Keratinocyte (primary cell): ENCODE measurements around the gene BARX2. TPM values are rescaled to one million over a fixed set of nuclear protein-coding genes. Genes with fewer than 3 reads are reported as not detected.

Experiments
- DNase-seq: peaks from one replicate; pipeline ENCODE4 v3.0.0-alpha.2; 2011; ENCODE audit warnings: low read depth, missing footprints, low spot score
- FAIRE-seq: peaks from 2 replicates; lab custom pipeline; 2011; peaks lifted over from hg19 to GRCh38; lab: Jason Lieb, UNC
- H2AFZ ChIP-seq: 2 replicates; pipeline ENCODE4 v1.6.0; 2012; ENCODE audit warnings: low read length, control low read depth, inconsistent platforms; ENCODE audit not compliant: control insufficient read depth
- H3K27ac ChIP-seq: 2 replicates; pipeline ENCODE4 v1.5.1; 2011; ENCODE audit warnings: low read length; ENCODE audit not compliant: control insufficient read depth, insufficient read depth
- H3K27me3 ChIP-seq: 3 replicates; pipeline ENCODE4 v1.6.0; 2011; ENCODE audit warnings: low read length; ENCODE audit not compliant: control insufficient read depth, insufficient read depth; ENCODE audit errors: extremely low read depth
- H3K36me3 ChIP-seq, 2 experiments: 2 replicates in 1 of 2; 3 replicates in 1 of 2; pipeline ENCODE4 v1.5.1; 2011; ENCODE audit warnings: low read length in 2 of 2, mild to moderate bottlenecking in 1 of 2; ENCODE audit not compliant: control insufficient read depth in 2 of 2, insufficient read depth in 2 of 2; ENCODE audit errors: extremely low read depth in 1 of 2
- H3K4me1 ChIP-seq: 3 replicates; pipeline ENCODE4 v1.5.1; 2011; ENCODE audit warnings: low read length; ENCODE audit not compliant: control insufficient read depth, insufficient read depth; ENCODE audit errors: extremely low read depth
- H3K4me2 ChIP-seq: 3 replicates; pipeline ENCODE4 v1.6.0; 2011; ENCODE audit warnings: low read depth, low read length; ENCODE audit not compliant: control insufficient read depth, insufficient read depth; ENCODE audit errors: extremely low read depth
- H3K4me3 ChIP-seq, 3 experiments: fragments of 200-600 bp in 1 of 3; sonication (generic) in 1 of 3; 2 replicates in 2 of 3; 3 replicates in 1 of 3; pipeline ENCODE4 v1.5.1; 2011 to 2016; ENCODE audit warnings: low read length in 3 of 3, mild to moderate bottlenecking in 3 of 3, control low read depth in 2 of 3, inconsistent platforms in 1 of 3, low read depth in 1 of 3, mixed read lengths in 1 of 3, mixed run types in 1 of 3, moderate library complexity in 1 of 3; ENCODE audit not compliant: control insufficient read depth in 2 of 3, insufficient read depth in 2 of 3; ENCODE audit errors: extremely low read depth in 1 of 3
- H3K79me2 ChIP-seq: 2 replicates; pipeline ENCODE4 v1.6.0; 2012; ENCODE audit warnings: low read length; ENCODE audit not compliant: control insufficient read depth, insufficient read depth
- H3K9ac ChIP-seq: 3 replicates; pipeline ENCODE4 v1.6.0; 2011; ENCODE audit warnings: low read length; ENCODE audit not compliant: control insufficient read depth, insufficient read depth; ENCODE audit errors: extremely low read depth
- H3K9me1 ChIP-seq: 3 replicates; pipeline ENCODE4 v1.6.0; 2011; ENCODE audit warnings: low read length; ENCODE audit not compliant: control insufficient read depth, insufficient read depth; ENCODE audit errors: extremely low read depth
- H3K9me3 ChIP-seq: 2 replicates; pipeline ENCODE4 v1.5.1; 2012; ENCODE audit warnings: low read depth, low read length; ENCODE audit not compliant: control insufficient read depth
- H4K20me1 ChIP-seq: 3 replicates; pipeline ENCODE4 v1.6.0; 2011; ENCODE audit warnings: low read length; ENCODE audit not compliant: control insufficient read depth, insufficient read depth; ENCODE audit errors: extremely low read depth
- EZH2 ChIP-seq: IDR thresholded peaks from one replicate; pipeline ENCODE4 v1.6.1; 2012; ENCODE audit warnings: inconsistent platforms, mild to moderate bottlenecking, low read length, moderate library complexity
- dilution Hi-C: fragments of 300-500 bp; cut with MboI; formaldehyde crosslinking; loops from one replicate; pipeline ENCODE4 v1.7.0; 2020; ENCODE audit warnings: low sequenced_read_pairs; ENCODE audit not compliant: extremely low pct_ligation_motif_present
- polyA plus RNA-seq, 5 experiments: library from polyadenylated mRNA; depleted of rRNA in 3 of 5; stranded (reverse) in 3 of 5; stranded (forward) in 1 of 5; unstranded in 1 of 5; fragments of >200 nt; gene quantifications; 1 replicate in 1 of 5; 2 replicates in 3 of 5; 3 replicates in 1 of 5; pipeline versions ENCODE4 v1.2.1 to v1.2.3, GENCODE V29; 2011 to 2012; ENCODE audit warnings: missing spikeins in 2 of 5, low read depth in 1 of 5, low replicate concordance in 1 of 5
- TF ChIP-seq, protein P1 (sequence below), 3 experiments: IDR thresholded peaks in 1 of 3; conservative IDR thresholded peaks in 1 of 3; optimal IDR thresholded peaks in 1 of 3; 2 replicates in 2 of 3; 3 replicates in 1 of 3; pipeline versions ENCODE3 to v1.5.1; 2011; ENCODE audit warnings: low read length in 3 of 3, mild to moderate bottlenecking in 3 of 3, moderate library complexity in 2 of 3, control low read depth in 1 of 3, inconsistent platforms in 1 of 3; ENCODE audit not compliant: insufficient read depth in 2 of 3; ENCODE audit errors: extremely low read depth in 1 of 3

The BARX2 gene
- polyA plus RNA-seq, 1 donor (not counting 4 experiments of a cell fraction or from before 2014, with no cell fraction given) = 0.87 TPM

DNA sequence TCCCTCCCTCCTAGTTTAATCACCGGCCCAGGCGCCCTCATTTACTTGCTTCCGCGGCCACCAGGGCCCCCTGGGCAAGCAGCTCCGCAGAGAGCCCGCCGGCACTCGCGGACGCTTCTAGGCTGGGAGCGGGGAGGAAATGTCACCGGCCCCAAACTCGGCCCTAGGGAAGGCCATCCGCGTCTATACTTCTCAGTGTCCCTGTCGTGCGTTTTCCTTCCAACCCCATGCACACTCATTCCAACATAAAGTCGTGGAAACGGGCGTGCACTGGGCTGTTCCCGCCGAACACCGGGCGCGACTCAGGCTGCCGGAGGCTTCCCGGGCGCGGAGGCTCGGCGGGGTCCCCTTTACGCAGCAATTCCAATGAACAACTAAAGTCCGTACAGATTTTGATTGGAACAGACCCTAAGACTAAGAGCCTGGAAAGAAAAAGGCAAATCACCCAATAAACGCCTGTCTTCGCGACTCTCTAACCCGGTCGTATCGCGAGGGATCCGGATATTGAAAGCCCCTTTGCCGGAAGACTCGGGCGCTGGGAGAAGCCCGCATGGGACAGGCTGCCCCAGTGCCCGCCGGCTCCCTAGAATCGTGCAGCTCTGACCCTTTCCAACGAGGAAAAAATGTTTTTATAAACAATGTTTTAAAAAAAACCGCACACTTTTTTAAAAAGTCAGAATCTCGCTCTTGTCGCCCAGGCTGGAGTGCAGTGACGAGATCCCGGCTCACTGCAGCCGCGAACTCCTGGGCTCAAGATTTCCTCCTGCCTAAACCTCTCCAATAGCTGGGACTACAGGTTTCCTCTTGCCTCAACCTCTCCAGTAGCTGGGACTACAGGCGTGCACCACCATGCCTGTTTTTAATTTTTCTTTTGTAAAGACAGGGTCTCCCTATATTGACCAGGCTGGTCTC, 1.3 kb upstream of the BARX2 start:
- TF ChIP-seq, protein P1, sequence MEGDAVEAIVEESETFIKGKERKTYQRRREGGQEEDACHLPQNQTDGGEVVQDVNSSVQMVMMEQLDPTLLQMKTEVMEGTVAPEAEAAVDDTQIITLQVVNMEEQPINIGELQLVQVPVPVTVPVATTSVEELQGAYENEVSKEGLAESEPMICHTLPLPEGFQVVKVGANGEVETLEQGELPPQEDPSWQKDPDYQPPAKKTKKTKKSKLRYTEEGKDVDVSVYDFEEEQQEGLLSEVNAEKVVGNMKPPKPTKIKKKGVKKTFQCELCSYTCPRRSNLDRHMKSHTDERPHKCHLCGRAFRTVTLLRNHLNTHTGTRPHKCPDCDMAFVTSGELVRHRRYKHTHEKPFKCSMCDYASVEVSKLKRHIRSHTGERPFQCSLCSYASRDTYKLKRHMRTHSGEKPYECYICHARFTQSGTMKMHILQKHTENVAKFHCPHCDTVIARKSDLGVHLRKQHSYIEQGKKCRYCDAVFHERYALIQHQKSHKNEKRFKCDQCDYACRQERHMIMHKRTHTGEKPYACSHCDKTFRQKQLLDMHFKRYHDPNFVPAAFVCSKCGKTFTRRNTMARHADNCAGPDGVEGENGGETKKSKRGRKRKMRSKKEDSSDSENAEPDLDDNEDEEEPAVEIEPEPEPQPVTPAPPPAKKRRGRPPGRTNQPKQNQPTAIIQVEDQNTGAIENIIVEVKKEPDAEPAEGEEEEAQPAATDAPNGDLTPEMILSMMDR (optimal IDR thresholded peaks at IDR 0.05 in 1 of 3, IDR thresholded peaks at IDR 0.05 in 1 of 3, conservative IDR thresholded peaks at IDR 0.05 in 1 of 3; ENCODE audit: extremely low read depth in 1 of 3, insufficient read depth in 2 of 3, low read length in 3 of 3) = no peak
- peak; percentile 24 for TF ChIP-seq EZH2
- Histone ChIP-seq H3K4me3 (peak overlapping the region; percentile 7 to 68 (median 57)), H4K20me1 (no peaks in the 10 kb centered on the region), H3K36me3 (no peaks in the 10 kb centered on the region), H3K9ac (peak overlapping the region; percentile 26), H3K9me1 (no peaks in the 10 kb centered on the region), H3K27ac (no peak overlapping the region), H3K4me1 (peaks cover 12% of the 10 kb centered on the region), H3K4me2 (peak overlapping the region; percentile 88), H3K79me2 (no peaks in the 10 kb centered on the region), H3K27me3 (peaks cover 64% of the 10 kb centered on the region), H2AFZ (peak overlapping the region; percentile 64), H3K9me3 (no peaks in the 10 kb centered on the region)
- DNase-seq (no peak), FAIRE-seq (no peak)
- dilution Hi-C loops = loop anchor here (25.0 kb wide), 1 partner anchor 363 kb away; no protein-coding TSS in a partner anchor

DNA sequence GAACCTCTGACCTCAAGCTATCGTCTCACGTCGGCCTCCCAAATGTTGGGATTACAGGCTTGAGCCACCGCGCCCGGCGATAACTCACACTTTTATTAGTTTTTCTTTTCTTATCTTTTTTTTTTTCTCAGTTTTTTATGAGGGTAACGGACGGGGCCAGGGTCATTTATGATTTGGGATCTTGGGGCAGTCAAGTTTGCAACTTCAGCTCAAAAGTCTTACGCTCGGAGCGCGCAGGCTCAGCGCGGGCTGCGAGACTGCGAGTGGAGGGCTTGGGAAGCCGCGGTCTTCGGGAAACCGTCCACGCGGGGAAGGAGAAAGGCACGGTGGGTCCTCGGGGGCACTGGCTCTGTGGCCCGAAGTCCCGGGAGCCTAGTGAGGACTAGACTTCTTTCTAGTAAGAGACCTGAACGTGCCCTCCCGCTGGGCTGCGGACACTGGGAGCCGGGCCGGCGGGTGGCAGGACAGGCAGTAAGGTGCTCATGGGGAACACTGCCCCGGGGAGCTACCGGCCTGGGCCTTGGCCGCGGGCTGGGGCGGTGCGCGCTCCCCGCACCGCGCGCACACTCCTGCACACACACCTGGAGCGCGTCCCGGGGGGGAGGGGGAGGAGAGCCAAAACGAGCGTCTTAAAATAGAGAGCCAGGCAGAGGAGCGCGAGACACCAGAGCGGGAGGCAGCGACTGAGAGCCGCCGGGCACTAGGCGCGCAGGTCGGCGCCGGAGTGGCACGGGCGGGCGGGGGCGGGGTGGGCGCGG, 476 bp upstream of the BARX2 start:
- Histone ChIP-seq H4K20me1 (no peaks in the 10 kb centered on the region), H3K27me3 (peaks cover 57% of the 10 kb centered on the region), H3K27ac (no peak overlapping the region), H3K9ac (peak overlapping the region; percentile 25), H3K79me2 (no peaks in the 10 kb centered on the region), H2AFZ (peak overlapping the region; percentile 42), H3K36me3 (no peaks in the 10 kb centered on the region), H3K4me1 (peaks cover 12% of the 10 kb centered on the region), H3K9me3 (no peaks in the 10 kb centered on the region), H3K9me1 (no peaks in the 10 kb centered on the region), H3K4me2 (peak overlapping the region; percentile 88), H3K4me3 (peak overlapping the region; percentile 34 to 68 (median 54))
- DNase-seq = no peak
- dilution Hi-C loops = loop anchor here (25.0 kb wide), 1 partner anchor 362 kb away; no protein-coding TSS in a partner anchor
- peak; percentile 71 for TF ChIP-seq EZH2
- TF ChIP-seq, protein P1 (optimal IDR thresholded peaks at IDR 0.05 in 1 of 3, IDR thresholded peaks at IDR 0.05 in 1 of 3, conservative IDR thresholded peaks at IDR 0.05 in 1 of 3; ENCODE audit: extremely low read depth in 1 of 3, insufficient read depth in 2 of 3, low read length in 3 of 3) = no peak
- FAIRE-seq = no peak
